Thyroid gland (tissue), 4 donors: ENCODE measurements around the gene CXCL12.

Source experiments
- CTCF ChIP-seq, 6 experiments: fragments of 200-600 bp in 3 of 6; fragments of 450-650 bp in 3 of 6; sonication (generic) in 3 of 6; IDR thresholded peaks; one replicate each; pipeline ENCODE4 v1.5.1; 2016 to 2019; ENCODE audit warnings: antibody characterized with exemption in 6 of 6, mild to moderate bottlenecking in 2 of 6, inconsistent platforms in 1 of 6, moderate library complexity in 1 of 6
- POLR2A ChIP-seq, 2 donors: fragments of 450-650 bp; IDR thresholded peaks; one replicate each; pipeline ENCODE4 v1.6.1; 2017; ENCODE audit warnings: antibody characterized with exemption in 2 of 2, mild to moderate bottlenecking in 2 of 2, moderate library complexity in 1 of 2

DNA sequence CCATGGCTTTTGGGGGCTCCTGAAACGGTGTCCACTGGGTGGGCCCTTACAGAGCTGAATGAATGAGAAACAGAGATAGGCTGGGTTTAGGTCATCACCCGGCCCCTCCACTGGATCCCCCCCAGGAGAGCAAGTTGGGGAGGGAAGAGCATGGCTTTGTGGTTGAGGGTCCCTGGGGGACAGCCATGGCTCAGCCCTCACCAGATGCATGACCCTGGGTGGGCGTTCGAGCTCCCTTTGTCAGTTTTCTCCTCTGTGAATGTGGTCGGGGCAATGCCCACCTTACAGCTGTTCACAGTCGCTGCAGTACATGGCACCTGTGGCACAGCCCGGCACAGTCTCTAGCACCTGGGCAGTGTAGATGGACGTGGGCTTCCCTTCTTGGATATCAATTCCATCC is 40.6 kb upstream of the CXCL12 start:
- TF ChIP-seq CTCF (IDR thresholded peaks at IDR 0.05) (no peak), POLR2A (IDR thresholded peaks at IDR 0.05) (no peak)
